ENCODE results near the gene INVS. TPM values are rescaled to one million over a fixed set of nuclear protein-coding genes. Genes with fewer than 3 reads are reported as not detected.
A peak's percentile ranks its signal among the peaks of the same experiment; 100 is the strongest.
"Not testable (repeated sequence)": the region's sequence is repeated elsewhere in the genome, so short reads cannot be mapped to it uniquely, and the experiment has no call there.

The INVS gene, protein sequence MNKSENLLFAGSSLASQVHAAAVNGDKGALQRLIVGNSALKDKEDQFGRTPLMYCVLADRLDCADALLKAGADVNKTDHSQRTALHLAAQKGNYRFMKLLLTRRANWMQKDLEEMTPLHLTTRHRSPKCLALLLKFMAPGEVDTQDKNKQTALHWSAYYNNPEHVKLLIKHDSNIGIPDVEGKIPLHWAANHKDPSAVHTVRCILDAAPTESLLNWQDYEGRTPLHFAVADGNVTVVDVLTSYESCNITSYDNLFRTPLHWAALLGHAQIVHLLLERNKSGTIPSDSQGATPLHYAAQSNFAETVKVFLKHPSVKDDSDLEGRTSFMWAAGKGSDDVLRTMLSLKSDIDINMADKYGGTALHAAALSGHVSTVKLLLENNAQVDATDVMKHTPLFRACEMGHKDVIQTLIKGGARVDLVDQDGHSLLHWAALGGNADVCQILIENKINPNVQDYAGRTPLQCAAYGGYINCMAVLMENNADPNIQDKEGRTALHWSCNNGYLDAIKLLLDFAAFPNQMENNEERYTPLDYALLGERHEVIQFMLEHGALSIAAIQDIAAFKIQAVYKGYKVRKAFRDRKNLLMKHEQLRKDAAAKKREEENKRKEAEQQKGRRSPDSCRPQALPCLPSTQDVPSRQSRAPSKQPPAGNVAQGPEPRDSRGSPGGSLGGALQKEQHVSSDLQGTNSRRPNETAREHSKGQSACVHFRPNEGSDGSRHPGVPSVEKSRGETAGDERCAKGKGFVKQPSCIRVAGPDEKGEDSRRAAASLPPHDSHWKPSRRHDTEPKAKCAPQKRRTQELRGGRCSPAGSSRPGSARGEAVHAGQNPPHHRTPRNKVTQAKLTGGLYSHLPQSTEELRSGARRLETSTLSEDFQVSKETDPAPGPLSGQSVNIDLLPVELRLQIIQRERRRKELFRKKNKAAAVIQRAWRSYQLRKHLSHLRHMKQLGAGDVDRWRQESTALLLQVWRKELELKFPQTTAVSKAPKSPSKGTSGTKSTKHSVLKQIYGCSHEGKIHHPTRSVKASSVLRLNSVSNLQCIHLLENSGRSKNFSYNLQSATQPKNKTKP
- total RNA-seq (2014; rRNA removed; shearing (Covaris generic)): 16.5 and 17.3 TPM in 2 replicates
- 11.1 and 11.8 TPM in 2 replicates for polyA plus RNA-seq (2015; cell fraction: cytosol; rRNA removed)
- 12.9 and 14.1 TPM in 2 replicates for polyA plus RNA-seq (2015; cell fraction: nucleus; rRNA removed)

DNA sequence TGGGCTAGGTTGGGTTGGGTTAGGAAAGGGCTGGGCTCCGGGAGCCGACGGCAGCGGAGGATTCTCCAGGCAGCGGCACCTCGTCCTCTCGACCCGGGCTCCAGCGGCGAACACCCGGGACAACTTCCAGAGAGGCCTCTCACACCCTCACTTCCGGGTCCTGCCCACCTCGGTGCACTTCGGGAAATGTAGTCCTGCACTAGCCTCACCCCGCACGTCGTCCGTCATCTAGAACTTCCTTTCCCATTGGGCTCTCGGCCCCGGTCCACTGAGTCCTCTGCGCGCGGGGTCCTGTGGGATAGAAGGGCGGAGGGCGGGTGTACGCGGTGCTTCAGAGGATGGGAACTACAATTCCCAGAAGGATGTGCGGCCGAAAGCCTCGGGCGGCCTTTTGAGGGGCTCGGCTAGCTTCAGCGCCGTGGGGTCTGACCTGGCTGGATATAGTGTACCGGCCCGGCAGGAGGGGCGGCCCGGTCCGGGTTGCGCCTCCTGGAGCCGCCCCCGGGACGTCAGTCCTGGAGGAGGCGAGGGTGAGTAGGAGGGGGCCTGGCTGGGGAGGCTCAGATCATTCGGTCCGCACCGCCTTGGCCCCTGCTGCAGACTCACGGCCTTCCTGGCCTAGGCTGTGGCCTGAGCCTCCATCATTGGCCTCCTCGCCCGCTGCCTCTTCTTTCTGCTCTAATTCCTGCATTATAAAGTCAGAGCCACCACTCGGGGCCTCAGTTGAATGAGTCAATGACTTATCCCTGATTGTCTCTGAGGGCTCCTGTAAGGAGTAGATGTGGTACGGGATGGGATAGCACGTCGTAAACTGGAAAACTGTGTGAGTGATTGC lies at the start of gene INVS, which contains the start of gene ERP44:
TSS of gene INVS (plus strand) at position 357 of the 835 bp plus-strand sequence. CDS start 5,279 bp downstream, outside the sequence.
TSS of gene ERP44 (minus strand) at position 114 of the 835 bp plus-strand sequence. CDS start 160 bp downstream, outside the sequence.
- DNase-seq (ENCODE audit: low read depth): peak; percentile 99

DNA sequence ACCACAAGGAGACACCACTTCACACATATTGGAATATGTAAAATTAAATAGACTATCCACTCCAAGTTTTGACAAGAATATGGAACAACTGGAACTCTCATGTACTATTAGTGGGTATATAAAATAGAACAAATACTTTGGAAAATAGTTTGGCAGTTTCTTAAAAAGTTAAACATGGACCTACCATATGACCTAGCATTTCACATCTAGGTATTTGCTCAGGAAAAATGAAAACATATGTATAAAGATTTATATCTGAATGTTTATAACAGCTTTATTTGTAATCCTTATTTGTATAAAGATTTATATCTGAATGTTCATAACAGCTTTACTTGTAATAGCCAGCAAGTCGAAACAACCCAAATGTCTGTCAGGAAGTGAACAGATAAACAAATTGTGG lies 49.5 kb upstream of the INVS start:
- no peak for DNase-seq (ENCODE audit: low read depth)

DNA sequence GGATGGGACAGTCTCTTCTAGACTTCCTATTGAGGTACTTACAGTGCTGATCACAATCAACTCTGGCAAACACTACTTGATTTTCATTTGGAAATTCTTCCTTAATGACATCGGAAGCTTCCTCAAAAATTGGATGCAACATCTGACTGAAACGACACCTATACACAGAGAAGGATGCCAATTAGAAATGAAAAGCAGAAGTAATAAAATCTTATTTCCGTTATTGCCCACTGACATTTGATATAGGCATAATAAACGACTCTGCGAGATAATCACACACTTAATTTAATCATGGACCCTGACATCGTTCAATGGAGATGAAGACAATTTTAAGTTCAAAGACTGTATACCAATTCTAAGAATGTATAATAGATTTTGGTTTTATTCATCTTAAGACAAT lies 46.7 kb upstream of the INVS start:
- DNase-seq (ENCODE audit: low read depth): no peak

DNA sequence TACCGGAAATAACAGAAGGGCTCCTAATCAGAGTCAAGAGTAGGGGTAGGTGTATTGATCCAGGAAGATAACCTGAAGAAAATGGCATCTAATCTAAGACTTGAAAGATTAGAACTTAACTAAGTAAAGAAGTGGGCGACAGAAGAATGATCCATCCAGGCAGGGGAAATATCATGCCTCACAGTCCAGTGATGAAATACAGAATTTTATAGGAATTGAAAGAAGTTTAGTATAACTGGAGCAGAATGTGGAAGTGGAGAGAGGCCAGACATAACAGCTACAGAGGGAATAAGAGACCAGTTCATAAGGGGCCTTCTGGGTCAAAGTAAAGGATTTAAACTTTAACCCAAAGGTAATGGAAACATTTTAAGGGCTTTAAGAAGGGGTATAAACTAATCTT lies 42.5 kb upstream of the INVS start:
- DNase-seq (ENCODE audit: low read depth): no peak

DNA sequence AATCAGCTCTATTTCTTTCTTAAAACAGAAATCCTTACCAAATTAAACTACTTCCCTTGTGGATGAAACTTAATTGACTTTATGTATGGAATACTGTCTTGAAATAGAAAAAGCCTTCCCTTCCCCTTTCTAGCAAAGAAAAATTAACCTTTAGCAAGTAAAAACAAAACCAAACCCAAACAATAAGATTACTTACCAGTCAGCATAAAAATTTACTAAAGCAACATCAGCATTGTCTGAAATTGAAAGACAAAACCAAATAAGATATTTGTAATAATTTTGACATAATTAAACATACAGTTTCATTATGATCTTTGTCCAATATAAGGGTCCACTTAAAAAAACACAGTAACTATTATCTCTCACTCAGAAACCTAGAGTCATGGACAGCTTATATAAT lies 41.4 kb upstream of the INVS start:
- DNase-seq (ENCODE audit: low read depth): no peak

DNA sequence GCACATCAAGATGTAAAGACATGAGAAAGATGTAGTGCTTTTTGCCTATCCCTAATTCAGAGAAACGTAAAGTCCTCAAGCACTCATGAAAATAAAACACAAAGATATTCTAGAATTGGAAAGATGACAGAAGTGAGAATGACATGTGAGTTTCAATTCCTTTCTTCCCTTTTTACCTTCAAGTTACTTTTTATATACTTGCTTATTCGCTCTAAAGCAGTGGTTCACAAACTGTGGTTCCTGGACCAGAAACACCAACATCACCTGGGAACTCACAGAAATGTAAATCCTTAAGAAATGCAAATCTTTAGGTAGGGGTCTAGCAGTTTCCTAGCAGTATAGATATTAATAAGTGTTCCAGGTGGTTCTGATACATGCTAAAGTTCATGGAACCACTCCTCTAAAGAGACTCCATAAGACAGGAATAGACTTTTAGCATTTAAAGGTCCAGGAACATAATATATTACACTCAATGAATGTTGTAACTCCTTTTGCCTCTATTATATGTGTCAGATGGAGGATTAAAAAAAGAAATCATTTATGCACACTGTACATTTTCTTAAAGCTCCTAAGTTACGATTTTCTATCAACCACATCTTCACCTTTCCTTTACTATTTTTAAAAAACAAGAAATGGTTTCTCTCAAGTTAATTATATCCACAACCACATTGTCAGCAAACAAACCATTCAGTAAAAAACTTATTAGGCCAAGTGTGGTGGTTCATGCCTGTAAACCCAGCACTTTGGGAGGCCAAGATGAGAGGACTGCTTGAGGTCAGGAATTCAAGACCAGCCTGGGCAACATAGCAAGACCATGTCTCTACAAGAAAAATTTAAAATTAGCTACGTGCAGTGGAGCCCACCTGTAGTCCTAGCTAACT lies 40.1 kb upstream of the INVS start:
- no peak for DNase-seq (ENCODE audit: low read depth)

DNA sequence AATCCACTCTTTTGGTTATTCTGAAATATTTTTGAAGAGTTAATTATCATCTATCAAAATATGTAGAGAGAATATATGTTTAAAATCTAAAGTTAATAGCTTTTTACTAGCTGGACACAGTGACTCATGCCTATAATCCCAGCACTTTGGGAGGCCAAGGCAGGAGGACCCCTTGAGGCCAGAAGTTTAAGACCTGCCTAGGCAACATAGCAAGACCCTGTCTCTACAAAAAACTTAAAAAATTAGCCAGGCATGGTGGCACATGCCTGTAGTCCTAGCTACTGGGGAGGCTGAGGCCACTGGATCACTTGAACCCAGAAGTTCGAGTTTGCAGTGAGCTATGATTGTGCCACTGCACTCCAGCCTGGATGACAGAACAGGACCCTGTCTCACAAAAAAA lies 36.4 kb upstream of the INVS start:
- not testable (repeated sequence) for DNase-seq (ENCODE audit: low read depth)

DNA sequence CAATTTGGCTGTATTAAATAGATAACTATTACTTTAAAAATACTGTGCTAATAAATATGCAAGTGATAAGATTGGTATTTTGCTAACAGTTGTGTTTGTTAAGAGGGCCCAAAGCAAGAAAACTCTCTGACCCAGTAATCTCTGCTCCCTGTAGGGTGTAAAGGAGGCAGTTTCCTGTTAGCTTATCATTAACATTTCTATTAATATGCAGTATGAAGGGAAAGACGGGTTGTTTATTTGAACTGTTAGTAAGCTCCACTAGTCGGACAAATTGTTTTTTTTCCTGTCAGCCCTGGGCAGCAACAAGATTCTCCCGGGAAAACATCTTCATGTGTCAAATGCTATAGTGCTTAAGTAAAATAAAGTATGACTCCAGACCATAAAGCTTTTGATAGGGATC lies 35.9 kb upstream of the INVS start:
- no peak for DNase-seq (ENCODE audit: low read depth)

DNA sequence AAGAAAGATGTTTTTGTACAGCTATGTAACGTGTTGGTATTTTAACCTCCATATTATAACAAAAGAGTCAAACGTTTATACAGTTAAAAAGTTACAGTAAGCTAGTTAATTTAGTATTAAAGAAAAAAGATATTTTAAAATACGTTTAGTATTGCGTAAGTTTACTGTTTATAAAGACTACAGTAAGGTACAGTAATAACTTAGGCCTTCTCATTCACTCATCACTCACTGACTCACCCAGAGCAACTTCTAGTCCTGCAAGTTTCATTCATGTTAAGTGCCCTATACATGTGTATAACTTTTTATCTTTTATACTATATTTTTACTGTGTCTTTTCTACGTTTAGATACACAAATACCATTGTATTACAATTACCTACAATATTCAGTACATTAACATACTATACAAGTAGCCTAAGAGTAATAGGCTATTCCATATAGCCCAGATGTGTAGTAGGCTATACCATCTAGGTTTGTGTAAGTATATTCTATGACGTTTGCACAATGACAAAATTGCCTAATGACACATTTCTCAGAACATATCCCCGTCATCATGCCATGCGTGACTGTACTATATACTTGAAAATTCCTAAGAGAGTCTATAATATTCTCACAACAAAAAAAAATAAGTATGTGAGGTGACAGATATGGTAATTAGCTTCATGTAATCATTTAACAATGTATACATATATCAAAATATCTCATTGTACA lies 34.0 kb upstream of the INVS start:
- peak; percentile 73 for DNase-seq (ENCODE audit: low read depth)

DNA sequence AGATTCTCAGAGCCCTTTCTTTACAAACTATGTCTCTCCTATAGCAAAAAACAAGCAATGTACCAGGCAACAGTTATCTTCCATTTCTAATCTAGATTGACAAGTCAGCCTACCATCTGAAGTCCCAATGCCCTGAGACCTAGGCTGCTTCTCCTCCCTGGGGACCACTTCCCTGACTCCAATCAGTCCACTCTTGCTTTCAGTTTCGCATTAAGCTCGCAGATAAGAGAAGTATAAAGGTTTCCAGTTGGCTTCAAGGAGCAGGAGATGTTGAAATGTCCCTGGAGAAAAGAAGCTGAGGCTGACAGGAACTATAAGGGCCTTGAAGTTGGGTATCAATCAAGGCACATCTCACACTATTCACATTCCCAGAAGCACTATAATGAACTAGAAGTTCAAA lies 32.5 kb upstream of the INVS start:
- no peak for DNase-seq (ENCODE audit: low read depth)

DNA sequence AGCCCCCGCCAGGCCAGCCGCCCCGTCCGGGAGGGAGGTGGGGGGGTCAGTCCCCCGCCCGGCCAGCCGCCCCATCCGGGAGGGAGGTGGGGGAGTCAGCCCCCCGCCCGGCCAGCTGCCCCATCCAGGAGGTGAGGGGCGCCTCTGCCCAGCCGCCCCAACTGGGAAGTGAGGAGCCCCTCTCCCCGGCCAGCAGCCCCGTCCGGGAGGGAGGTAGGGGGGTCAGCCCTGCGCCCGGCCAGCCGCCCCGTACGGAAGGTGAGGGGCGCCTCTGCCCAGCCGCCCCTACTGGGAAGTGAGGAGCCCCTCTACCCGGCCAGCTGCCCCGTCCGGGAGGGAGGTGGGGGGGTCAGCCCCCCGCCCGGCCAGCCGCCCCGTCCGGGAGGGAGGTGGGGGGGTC lies 31.1 kb upstream of the INVS start:
- not testable (repeated sequence) for DNase-seq (ENCODE audit: low read depth)

DNA sequence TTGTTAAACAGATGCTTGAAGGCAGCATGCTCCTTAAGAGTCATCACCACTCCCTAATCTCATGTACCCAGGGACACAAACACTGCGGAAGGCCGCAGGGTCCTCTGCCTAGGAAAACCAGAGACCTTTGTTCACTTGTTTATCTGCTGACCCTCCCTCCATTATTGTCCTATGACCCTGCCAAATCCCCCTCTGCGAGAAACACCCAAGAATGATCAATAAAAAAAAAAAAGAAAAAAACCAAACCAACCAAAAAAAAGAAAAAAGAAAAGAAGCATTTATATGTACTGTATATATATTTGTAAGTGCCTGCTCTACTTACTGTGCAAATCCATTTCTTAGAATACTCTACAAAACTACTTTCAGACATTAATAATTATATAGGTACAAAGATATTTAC lies 30.0 kb upstream of the INVS start:
- DNase-seq (ENCODE audit: low read depth): not testable (repeated sequence)

DNA sequence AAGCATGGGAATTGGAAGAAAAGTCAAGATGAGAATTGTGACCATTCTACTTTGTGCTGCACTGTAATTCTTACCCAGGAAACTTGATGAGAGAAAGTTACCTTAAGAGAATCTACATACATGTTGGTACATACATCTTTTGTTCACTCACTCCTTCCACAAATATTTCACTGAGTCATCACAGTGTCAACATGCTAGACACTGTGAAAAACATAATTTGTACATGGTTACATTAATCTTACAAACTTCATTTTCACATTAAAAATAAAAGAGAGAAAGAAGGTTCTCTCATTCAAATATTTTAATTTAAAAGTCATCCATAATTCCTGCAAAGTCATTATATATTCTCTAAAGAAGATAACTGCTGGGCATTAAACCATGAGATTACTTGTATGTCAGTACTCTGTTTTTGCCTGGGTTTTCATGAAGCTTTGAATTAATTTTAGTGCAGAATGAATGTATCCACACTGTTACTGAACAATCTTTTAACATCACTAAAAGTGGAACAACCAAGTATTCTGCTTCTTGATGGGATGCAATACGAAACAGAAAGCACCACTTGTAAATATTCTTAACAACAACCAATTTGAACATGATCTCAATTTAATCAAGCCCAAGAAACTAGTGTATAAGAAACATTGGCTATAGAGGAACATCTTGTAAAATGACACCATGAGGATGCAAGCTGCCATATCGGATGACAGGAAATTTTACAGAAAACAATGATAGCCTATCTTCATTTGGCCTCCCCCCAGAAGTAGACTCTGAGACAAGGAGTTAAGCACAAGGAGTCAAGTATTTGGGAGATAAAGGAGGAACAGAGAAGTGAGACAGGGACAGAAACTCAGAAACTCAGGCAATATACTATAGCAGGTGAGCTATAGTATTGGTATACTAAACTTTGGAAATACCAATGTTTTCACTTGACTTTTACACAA lies 28.7 kb upstream of the INVS start:
- peak; percentile 23 for DNase-seq (ENCODE audit: low read depth)

DNA sequence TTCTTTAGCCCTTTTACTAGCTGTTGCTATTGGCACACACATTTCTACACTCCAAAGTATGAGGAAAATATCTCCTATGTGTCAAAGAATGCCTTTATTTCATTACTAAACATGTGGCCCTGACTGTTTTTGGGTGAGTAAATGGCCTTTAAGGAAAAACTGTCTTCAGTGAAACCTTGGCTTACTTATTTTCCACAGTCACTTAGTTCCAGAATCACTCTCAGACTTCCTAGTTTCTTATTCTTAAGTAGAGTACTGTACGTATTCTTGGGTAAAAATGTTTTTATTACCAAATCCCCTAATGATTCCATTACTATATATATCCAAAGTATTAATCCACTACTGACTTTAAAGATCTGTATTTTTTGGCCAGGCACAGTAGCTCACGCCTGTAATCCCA lies 27.8 kb upstream of the INVS start:
- no peak for DNase-seq (ENCODE audit: low read depth)

DNA sequence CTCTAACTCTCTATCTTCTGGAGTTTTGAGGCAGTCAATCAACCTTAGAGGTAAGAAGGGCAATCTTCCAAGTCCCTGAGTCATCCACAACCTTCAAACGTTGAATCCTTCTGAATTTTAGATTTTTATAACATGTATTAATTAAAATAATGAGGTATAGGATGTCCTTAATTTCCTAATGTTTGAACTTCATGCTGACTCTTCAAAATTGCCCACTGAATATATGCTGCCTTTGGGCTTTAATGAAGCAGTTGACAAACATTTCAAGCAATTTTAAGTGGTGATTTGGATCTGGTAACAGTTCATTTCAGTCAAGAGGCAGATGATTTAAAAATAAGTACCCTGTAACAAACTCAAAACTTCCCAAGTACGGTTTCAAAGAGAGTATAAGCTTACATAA lies 26.2 kb upstream of the INVS start:
- no peak for DNase-seq (ENCODE audit: low read depth)

DNA sequence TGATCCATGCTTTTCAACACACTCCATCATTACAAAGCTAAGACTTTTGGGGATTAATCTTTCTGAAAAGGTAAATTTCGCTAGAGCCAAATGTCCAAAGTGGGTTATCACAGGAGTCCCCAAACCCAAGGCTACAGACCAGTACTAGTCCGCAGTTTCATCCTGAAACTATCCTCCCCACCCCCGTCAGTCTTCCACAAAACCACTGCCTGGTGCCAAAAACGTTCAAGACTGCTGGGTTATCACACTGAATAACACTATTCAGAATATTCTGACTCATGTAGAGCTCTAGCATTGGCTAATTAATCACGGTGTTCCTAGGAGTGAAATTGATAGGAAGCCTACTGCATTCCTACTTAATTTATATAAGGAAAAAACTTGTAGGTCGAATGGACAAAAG lies 24.9 kb upstream of the INVS start:
- no peak for DNase-seq (ENCODE audit: low read depth)

DNA sequence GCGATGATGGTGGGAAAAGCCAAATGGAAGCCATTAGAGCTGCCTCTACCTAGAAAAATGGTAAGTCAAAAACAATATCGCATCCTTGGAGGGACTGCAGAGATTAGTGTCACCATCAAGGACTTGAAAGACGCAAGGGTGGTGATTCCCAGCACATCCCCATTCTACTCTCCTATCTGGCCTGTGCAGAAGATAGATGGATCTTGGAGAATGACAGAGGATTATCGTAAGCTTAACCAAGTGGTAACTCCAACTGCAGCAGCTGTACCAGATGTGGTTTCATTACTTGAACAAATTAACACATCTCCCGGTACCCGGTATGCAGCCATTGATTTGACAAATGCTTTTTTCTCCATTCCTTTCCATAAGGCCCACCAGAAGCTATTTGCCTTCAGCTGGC lies 24.1 kb upstream of the INVS start:
- no peak for DNase-seq (ENCODE audit: low read depth)

DNA sequence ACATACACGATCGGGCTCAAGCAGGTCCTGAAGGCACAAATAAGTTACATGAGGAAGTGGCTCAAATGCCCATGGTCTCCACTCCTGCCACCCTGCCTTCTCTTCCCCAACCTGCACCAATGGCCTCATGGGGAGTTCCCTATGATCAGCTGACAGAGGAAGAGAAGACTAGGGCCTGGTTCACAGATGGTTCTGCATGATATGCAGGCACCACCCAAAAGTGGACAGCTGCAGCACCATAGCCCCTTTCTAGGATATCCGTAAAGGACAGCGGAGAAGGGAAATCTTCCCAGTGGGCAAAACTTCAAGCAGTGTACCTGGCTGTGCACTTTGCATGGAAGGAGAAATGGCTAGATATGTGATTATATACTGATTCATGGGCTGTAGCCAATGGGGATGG lies 22.8 kb upstream of the INVS start:
- not testable (repeated sequence) for DNase-seq (ENCODE audit: low read depth)

Measured in HT1080 (cell line).